ENCODE measurements around the gene DEFB126.

- TF ChIP-seq CTCF (IDR thresholded peaks at IDR 0.05): no peak
- no peak for TF ChIP-seq POLR2A (IDR thresholded peaks at IDR 0.05)
Observed at GRCh38 chr20:168876-169275, 26.5 kb downstream of the DEFB126 start.
